Measurements from ENCODE around the gene ARFGAP2.

GRCh38 chr11:47202576-47202975, 25.9 kb upstream of the ARFGAP2 start:
- TF ChIP-seq EZH2 (optimal IDR thresholded peaks at IDR 0.05; ENCODE audit: low read depth, low read length) (no peak), CTCF (IDR thresholded peaks at IDR 0.05; ENCODE audit: low read length) (no peak)
